Liver (tissue), 9 donors: ENCODE measurements around the gene GAS2L3. TPM values are rescaled to one million over a fixed set of nuclear protein-coding genes. Genes with fewer than 3 reads are reported as not detected.

Experiments
- DNase-seq: peaks from one replicate; pipeline ENCODE4 v3.0.0-alpha.2; 2017; ENCODE audit warnings: low spot score
- H3K27ac ChIP-seq, 2 donors: one replicate each; pipeline ENCODE4 v1.7.0; 2013; ENCODE audit warnings: inconsistent platforms in 2 of 2, low read length in 2 of 2, control low read depth in 1 of 2, low read depth in 1 of 2, mild to moderate bottlenecking in 1 of 2
- H3K27me3 ChIP-seq, 4 donors: one replicate each; pipeline versions ENCODE4 v1.6.1 to v1.7.0; 2013; ENCODE audit warnings: low read length in 3 of 4, inconsistent platforms in 1 of 4, mild to moderate bottlenecking in 1 of 4, moderate library complexity in 1 of 4; ENCODE audit not compliant: control insufficient read depth in 4 of 4, insufficient read depth in 4 of 4
- H3K36me3 ChIP-seq, 4 donors: one replicate each; pipeline versions ENCODE4 v1.6.1 to v1.7.0; 2013; ENCODE audit warnings: low read length in 3 of 4, mild to moderate bottlenecking in 3 of 4, low read depth in 1 of 4, moderate library complexity in 1 of 4; ENCODE audit not compliant: control insufficient read depth in 4 of 4, insufficient read depth in 3 of 4
- H3K4me1 ChIP-seq, 4 donors: one replicate each; pipeline versions ENCODE4 v1.6.1 to v1.7.0; 2013; ENCODE audit warnings: low read length in 3 of 4, mild to moderate bottlenecking in 3 of 4, moderate library complexity in 1 of 4; ENCODE audit not compliant: control insufficient read depth in 4 of 4, insufficient read depth in 4 of 4
- H3K4me3 ChIP-seq, 3 donors: one replicate each; pipeline versions ENCODE4 v1.6.1 to v1.7.0; 2013; ENCODE audit warnings: low read length in 3 of 3, control low read depth in 1 of 3, low read depth in 1 of 3, mild to moderate bottlenecking in 1 of 3
- H3K9ac ChIP-seq, 2 donors: one replicate each; pipeline ENCODE4 v1.7.0; 2013; ENCODE audit warnings: low read length in 2 of 2, mild to moderate bottlenecking in 2 of 2, moderate library complexity in 2 of 2, control low read depth in 1 of 2, low read depth in 1 of 2
- H3K9me3 ChIP-seq, 4 donors: one replicate each; pipeline versions ENCODE4 v1.6.1 to v1.7.0; 2013; ENCODE audit warnings: low read length in 3 of 4; ENCODE audit not compliant: control insufficient read depth in 4 of 4
- ATF3 ChIP-seq: IDR thresholded peaks from 2 replicates; pipeline ENCODE4 v1.6.1; 2016; ENCODE audit warnings: antibody characterized with exemption
- FOXA2 ChIP-seq: IDR thresholded peaks from 2 replicates; pipeline ENCODE4 v1.6.1; 2016; ENCODE audit warnings: antibody characterized with exemption
- GABPA ChIP-seq, 2 donors: IDR thresholded peaks in 1 of 2; conservative IDR thresholded peaks in 1 of 2; 2 replicates each; pipeline ENCODE4 v1.6.1; 2016; ENCODE audit warnings: antibody characterized with exemption in 2 of 2, mild to moderate bottlenecking in 1 of 2, moderate library complexity in 1 of 2
- HNF4A ChIP-seq, 2 donors: conservative IDR thresholded peaks; 2 replicates each; pipeline ENCODE4 v1.6.1; 2016; ENCODE audit warnings: antibody characterized with exemption in 2 of 2, mild to moderate bottlenecking in 2 of 2
- HNF4G ChIP-seq: IDR thresholded peaks from 2 replicates; pipeline ENCODE4 v1.6.1; 2016; ENCODE audit warnings: antibody characterized with exemption
- JUND ChIP-seq, 2 donors: IDR thresholded peaks; 2 replicates each; pipeline ENCODE4 v1.6.1; 2016; ENCODE audit warnings: antibody characterized with exemption in 2 of 2
- RAD21 ChIP-seq, 2 donors: IDR thresholded peaks; 2 replicates each; pipeline ENCODE4 v1.6.1; 2016; ENCODE audit warnings: antibody characterized with exemption in 2 of 2, mild to moderate bottlenecking in 2 of 2
- RXRA ChIP-seq, 2 donors: IDR thresholded peaks; 2 replicates each; pipeline ENCODE4 v1.6.1; 2017 to 2018; ENCODE audit warnings: antibody characterized with exemption in 2 of 2, mild to moderate bottlenecking in 1 of 2
- SP1 ChIP-seq: IDR thresholded peaks from 2 replicates; pipeline ENCODE4 v1.6.1; 2018; ENCODE audit warnings: antibody characterized with exemption, mild to moderate bottlenecking
- TAF1 ChIP-seq: conservative IDR thresholded peaks from 2 replicates; pipeline ENCODE4 v1.6.1; 2016; ENCODE audit warnings: antibody characterized with exemption, mild to moderate bottlenecking
- YY1 ChIP-seq: IDR thresholded peaks from 2 replicates; pipeline ENCODE4 v1.6.1; 2016; ENCODE audit warnings: antibody characterized with exemption, mild to moderate bottlenecking
- ZBTB33 ChIP-seq: IDR thresholded peaks from 2 replicates; pipeline ENCODE4 v1.6.1; 2016; ENCODE audit warnings: antibody characterized with exemption
- WGBS: extraction: QIAGEN DNeasy Blood & Tissue Kit; methylation state at CpG from one replicate; pipeline ENCODE4 v1.1.7; 2013; 5-methylcytosine and 5-hydroxymethylcytosine counted together
- polyA plus RNA-seq, 2 donors: library from polyadenylated mRNA; stranded (reverse) in 1 of 2; unstranded in 1 of 2; fragments of 200-250 nt in 1 of 2; fragments of >200 nt in 1 of 2; fragmentation: Nextera tagmentation in 1 of 2; extraction: Ambion mirVana in 1 of 2; gene quantifications; one replicate each; pipeline versions ENCODE4 v1.2.1 to v1.2.3, GENCODE V29; 2013 to 2015
- total RNA-seq, 2 donors: library from RNA; depleted of rRNA; stranded (reverse); fragments of >200 nt; gene quantifications; one replicate each; pipeline ENCODE4 v1.2.3, GENCODE V29; 2014
- TF ChIP-seq, protein P1 (sequence below): IDR thresholded peaks from 2 replicates; pipeline ENCODE4 v1.6.1; 2016; ENCODE audit warnings: antibody characterized with exemption
- donor health status: healthy.
- donor health status: healthy.
- donor health status: healthy.
- donor health status: healthy.
- donor health status: healthy.

Gene GAS2L3
- total and polyA plus RNA-seq, 4 donors = 0.76 to 17.6 (median 2.4) TPM

GRCh38 chr12:100646896-100647295 lies 73.4 kb downstream of the GAS2L3 start:
- no peak overlapping the region for H3K27ac ChIP-seq
- DNase-seq = no peak
- no peaks in the 10 kb centered on the region for H3K27me3 ChIP-seq
- TF ChIP-seq ZBTB33 (no peak), HNF4G (no peak), YY1 (no peak), ATF3 (no peak), JUND (IDR thresholded peaks at IDR 0.05) (no peak)
- no peaks in the 10 kb centered on the region for H3K9me3 ChIP-seq
- H3K4me3 ChIP-seq = no peak overlapping the region
- no peaks in the 10 kb centered on the region for H3K36me3 ChIP-seq
- H3K4me1 ChIP-seq = no peaks in the 10 kb centered on the region
- no peak overlapping the region for H3K9ac ChIP-seq
- WGBS = 87% methylated on average over 8 of the region's 8 CpGs

GRCh38 chr12:100651108-100651507 lies 77.6 kb downstream of the GAS2L3 start:
- 80% methylated on average over 3 of the region's 3 CpGs for WGBS
- DNase-seq = no peak
- no peak overlapping the region for H3K27ac ChIP-seq
- no peaks in the 10 kb centered on the region for H3K36me3 ChIP-seq
- no peak overlapping the region for H3K4me3 ChIP-seq
- no peaks in the 10 kb centered on the region for H3K9me3 ChIP-seq
- TF ChIP-seq YY1 (no peak), HNF4G (no peak), ZBTB33 (no peak), GABPA (IDR thresholded peaks at IDR 0.05 in 1 of 2, conservative IDR thresholded peaks at IDR 0.05 in 1 of 2) (no peak), HNF4A (conservative IDR thresholded peaks at IDR 0.05) (no peak), SP1 (no peak), ATF3 (no peak), RXRA (IDR thresholded peaks at IDR 0.05) (no peak)
- TF ChIP-seq, protein P1, sequence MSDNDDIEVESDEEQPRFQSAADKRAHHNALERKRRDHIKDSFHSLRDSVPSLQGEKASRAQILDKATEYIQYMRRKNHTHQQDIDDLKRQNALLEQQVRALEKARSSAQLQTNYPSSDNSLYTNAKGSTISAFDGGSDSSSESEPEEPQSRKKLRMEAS = no peak
- H3K9ac ChIP-seq = no peak overlapping the region
- H3K4me1 ChIP-seq = no peaks in the 10 kb centered on the region
- H3K27me3 ChIP-seq = no peaks in the 10 kb centered on the region

GRCh38 chr12:100651694-100652093 lies 78.2 kb downstream of the GAS2L3 start:
- Histone ChIP-seq H3K27me3 (no peaks in the 10 kb centered on the region), H3K9ac (no peak overlapping the region), H3K4me3 (no peak overlapping the region), H3K27ac (no peak overlapping the region), H3K36me3 (no peaks in the 10 kb centered on the region), H3K9me3 (no peaks in the 10 kb centered on the region), H3K4me1 (no peaks in the 10 kb centered on the region)
- TF ChIP-seq ATF3 (no peak), ZBTB33 (no peak), RAD21 (IDR thresholded peaks at IDR 0.05) (peak; percentile 23 to 27), TAF1 (no peak), FOXA2 (no peak)
- DNase-seq = no peak
- 70% methylated on average over 4 of the region's 4 CpGs for WGBS
